Embryonic facial prominence (tissue), 1 donor: ENCODE data around the gene HSPA5.
A peak's percentile ranks its signal among the peaks of the same experiment; 100 is the strongest.
"Not testable (repeated sequence)": the region's sequence is repeated elsewhere in the genome, so short reads cannot be mapped to it uniquely, and the experiment has no call there.

Experiments
- DNase-seq: peaks from one replicate; pipeline ENCODE4 v3.0.0-alpha.2; 2016; ENCODE audit errors: extremely low spot score

HSPA5 gene

DNA sequence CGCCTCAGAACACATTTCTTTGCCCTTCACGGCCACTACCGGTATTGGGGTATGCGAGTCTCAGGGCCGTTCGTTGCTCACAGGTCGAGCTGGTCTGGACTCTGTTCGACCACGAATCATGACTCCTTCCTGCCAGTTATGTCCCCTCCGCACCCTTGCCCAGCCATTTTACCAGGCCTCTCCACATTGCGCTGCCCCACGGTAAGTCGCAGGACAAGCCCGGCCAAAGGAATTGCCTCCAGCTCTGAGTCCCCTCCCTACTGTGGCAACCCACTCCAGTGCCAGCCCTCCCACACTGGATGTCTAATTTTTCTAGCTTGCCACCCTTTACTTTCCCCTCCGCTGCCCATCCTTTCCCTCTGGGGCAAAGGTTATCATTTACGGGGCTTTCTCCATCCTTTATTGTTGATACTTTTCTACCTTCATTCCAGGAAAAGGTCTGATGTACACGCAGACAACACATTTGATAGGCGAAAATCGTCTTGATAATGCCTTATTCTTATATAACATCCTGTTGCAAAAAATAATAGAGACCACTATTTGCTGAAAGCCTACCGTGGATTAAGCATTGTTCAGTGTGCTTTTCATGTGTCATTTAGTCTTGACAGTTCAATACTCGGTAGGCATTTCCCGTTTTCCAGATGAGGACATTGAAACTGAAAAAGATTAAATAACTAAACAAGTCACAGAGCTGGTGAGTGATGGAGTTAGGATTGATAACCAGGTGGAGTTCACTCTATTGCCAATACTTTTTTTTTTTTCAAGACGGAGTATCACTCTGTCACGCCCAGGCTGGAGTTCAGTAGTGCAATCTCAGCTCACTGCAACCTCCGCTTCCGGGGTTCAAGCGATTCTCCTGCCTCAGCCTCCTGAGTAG lies 958 bp upstream of the HSPA5 start:
- no peak for DNase-seq

DNA sequence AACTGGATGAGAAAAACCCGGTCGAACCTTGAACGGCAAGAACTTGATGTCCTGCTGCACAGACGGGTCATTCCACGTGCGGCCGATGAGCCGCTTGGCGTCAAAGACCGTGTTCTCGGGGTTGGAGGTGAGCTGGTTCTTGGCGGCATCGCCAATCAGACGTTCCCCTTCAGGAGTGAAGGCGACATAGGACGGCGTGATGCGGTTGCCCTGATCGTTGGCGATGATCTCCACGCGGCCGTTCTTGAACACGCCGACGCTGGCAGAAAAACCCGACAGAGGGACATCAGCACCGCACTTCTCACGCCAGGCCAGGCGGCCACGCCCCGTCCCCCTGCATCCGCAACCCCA lies 519 bp downstream of the HSPA5 start:
- no peak for DNase-seq

DNA sequence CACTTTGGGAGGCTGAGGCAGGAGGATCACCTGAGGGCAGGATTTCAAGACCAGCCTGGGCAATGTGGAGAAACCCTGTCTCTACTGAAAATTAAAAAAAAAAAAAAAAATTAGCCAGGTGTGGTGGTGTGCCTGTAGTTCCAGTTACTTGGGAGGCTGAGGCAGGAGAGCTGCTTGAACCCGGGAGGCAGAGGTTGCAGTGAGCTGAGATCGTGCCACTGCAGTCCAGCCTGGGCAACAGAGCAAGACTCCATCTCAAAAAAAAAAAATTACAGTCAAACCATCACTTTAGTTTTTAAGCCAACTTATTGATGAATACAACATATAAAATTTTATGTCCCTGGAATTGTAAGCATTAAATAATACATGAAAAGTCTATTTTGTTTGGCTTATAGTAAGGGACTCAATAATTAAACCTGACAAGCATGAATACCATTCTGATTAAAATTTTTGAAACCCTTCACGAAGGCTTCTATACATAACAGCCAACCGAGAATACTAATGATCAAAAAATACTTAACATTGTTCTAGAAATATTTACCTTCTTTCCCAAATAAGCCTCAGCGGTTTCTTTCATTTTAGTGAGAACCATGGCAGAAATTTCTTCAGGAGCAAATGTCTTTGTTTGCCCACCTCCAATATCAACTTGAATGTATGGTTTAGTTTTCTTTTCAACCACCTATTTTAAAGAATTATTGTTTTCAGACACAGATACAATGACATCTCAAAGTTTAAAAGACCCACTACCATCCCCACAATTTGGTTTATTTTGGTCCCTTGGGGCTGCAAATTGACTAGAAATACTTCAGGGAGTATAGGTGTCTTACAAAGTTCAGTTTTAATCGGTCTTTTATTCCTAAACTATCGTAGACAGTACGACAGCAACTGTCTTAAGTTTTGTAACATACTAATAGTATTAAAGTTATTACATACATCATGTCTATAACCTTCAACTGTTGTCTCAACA lies 1.2 kb downstream of the HSPA5 start:
- DNase-seq: no peak

DNA sequence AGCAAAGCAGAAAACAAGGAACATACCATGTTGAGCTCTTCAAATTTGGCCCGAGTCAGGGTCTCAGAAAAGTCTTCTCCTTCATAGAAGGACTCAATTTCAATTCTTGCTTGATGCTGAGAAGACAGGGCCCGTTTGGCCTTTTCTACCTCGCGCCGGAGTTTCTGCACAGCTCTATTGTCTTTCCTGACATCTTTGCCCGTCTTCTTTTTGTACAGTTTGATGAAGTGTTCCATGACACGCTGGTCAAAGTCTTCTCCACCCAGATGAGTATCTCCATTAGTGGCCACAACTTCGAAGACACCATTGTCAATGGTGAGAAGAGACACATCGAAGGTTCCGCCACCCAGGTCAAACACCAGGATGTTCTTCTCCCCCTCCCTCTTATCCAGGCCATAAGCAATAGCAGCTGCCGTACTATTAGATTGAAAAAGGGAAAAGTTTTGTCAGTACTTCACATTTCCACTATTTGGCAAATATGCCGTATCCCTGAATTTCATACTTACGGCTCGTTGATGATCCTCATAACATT lies 2.2 kb downstream of the HSPA5 start:
- no peak for DNase-seq

DNA sequence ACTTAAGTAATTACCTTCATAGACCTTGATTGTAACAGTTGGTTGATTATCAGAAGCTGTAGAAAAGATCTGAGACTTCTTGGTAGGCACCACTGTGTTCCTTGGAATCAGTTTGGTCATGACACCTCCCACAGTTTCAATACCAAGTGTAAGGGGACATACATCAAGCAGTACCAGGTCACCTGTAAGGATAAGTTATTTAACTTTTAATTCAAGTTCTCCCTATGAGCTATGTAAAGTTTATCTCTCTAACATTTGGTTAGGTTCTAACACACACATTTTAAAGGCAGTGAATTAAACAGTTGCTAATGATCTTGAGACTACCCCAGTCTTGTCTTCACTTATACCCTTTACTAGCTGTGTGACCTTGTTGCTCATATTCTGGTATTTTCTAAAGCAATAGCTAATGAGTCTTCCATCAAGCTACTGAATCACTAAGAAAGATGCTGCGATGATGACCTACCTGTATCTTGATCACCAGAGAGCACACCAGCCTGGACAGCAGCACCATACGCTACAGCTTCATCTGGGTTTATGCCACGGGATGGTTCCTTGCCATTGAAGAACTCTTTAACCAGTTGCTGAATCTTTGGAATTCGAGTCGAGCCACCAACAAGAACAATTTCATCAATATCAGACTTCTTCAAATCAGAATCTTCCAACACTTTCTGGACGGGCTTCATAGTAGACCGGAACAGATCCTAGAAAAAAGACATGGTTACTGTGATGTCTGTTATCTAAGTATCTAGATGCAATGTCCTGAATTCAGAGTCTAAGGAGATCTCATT lies 2.8 kb downstream of the HSPA5 start:
- DNase-seq: no peak

DNA sequence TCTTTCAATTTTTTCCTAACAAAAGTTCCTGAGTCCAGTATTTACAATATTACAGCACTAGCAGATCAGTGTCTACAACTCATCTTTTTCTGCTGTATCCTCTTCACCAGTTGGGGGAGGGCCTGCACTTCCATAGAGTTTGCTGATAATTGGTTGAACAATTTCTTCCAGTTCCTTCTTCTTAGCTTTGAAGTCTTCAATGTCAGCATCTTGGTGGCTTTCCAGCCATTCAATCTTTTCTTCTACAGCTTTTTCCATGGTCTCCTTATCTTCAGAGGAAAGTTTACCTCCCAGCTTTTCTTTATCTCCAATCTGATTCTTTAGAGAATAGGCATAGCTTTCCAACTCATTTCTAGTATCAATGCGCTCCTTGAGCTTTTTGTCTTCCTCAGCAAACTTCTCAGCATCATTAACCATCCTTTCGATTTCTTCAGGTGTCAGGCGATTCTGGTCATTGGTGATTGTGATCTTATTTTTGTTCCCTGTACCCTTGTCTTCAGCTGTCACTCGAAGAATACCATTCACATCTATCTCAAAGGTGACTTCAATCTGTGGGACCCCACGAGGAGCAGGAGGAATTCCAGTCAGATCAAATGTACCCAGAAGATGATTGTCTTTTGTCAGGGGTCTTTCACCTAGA lies 4.5 kb downstream of the HSPA5 start:
- not testable (repeated sequence) for DNase-seq

DNA sequence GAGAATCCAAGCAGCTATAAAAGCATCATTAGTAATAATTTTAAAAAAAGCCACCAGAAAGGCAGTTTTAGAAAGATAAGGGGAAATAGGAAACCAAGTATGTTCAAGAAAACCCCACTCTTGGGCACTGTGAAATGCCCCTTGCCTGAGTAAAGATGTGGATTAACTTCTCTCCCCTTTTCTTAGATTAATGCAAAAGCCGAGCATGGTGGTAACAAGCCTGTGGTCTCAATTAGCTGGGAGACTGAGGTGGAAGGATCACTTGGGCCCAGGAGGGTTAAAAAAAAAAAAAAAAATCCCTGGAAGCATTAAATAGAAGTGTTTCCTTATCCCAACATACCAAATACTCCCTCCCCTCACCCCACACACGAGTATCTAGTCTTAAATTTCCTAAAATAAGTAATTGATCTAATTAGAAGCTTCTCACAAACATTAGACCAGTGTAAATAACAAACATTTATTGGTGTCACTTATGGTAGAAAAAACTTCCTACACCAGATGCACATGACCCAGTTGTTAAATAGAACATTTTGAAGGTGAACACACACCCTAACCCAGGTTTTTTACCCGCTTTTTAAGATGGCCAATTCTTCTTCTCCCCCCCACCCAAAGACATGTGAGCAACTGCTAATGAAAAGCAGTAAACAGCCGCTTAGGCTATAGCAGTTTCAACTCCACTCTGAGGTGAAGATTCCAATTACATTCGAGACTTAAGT lies 5.2 kb downstream of the HSPA5 start:
- no peak for DNase-seq

DNA sequence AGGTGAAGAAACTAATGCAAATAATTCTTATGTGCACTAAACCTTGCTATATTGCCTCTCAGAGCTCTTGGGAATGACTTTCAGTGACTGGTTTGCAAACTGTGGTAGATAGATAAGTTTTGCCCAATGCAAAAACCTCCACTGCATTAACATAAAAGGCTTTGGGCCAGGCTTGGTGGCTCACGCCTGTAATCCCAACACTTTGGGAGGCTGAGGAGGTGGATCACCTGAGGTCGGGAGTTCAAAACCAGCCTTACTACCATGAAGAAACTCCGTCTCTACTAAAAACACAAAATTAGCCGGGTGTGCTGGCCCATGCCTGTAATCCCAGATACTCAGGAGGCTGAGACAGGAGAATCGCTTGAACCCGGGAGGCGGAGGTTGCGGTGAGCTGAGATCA lies 7.0 kb downstream of the HSPA5 start:
- not testable (repeated sequence) for DNase-seq

DNA sequence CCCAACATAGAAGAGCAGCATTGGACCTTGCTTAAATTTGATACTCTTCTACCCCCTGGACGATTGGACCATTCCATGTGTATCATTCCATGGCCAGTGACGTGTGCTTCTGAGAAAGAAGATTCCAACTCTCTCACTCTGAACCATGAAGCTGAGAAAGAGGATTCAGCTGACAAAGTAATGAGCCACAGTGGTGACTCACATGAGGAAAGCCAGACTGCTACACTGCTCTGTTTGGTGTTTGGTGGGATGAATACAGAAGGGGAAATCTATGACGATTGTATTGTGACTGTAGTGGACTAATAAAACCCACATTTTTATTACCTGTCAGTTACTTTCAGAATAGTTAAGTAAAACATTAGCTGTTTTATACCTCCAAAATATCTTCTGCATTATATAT lies 7.5 kb downstream of the HSPA5 start:
- DNase-seq: no peak

DNA sequence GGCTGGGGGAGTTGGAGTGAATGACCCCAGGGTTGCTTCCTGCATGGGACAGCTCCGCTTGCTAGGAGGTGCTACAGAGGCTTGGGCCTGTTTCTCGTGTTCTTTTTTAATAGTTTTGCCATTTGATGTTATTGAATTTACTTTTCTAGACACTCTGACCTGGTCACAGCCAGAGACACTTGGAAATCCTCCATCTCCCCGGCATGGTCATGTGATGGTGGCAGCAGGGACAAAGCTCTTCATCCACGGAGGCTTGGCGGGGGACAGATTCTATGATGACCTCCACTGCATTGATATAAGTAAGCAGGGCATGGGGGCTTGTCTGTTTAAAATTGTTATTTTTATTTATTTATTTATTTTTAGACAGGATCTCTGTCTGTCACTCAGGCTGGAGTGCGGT lies 13.4 kb downstream of the HSPA5 start:
- no peak for DNase-seq

DNA sequence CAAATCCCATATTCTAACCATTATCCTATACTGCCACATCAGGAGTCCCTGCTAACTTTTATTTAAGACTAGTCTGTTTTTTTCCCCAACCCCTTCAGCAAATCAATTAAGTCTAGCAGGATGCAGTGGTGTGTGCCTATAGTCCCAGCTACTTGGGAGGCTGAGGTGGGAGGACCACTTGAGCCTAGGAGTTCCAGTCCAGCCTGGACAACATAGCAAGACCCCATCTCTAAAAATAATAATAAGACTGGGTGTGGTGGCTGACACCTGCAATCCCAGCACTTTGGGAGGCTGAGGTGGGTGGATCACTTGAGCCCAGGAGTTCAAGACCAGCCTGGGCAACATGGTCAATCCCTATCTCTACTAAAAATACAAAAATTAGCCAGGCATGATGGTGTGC lies 16.3 kb downstream of the HSPA5 start:
- not testable (repeated sequence) for DNase-seq

DNA sequence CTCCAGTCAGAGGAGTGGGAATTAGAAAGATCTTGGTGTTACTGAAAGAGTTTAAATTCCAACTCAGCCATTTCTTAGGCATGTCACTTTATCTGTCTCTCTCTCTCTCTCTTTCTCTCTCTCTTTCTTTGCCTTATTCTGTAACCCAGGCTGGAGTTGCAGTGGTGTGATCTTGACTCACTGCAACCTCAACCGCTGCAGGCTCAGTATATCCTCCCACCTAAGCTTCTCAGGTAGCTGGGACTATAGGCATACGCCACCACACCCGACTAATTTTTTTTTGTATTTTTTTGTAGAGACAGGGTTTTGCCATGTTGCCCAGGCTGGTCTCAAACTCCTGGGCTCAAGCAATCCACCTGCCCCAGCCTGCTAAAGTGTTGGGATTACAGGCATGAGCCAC lies 22.5 kb downstream of the HSPA5 start:
- DNase-seq: no peak

DNA sequence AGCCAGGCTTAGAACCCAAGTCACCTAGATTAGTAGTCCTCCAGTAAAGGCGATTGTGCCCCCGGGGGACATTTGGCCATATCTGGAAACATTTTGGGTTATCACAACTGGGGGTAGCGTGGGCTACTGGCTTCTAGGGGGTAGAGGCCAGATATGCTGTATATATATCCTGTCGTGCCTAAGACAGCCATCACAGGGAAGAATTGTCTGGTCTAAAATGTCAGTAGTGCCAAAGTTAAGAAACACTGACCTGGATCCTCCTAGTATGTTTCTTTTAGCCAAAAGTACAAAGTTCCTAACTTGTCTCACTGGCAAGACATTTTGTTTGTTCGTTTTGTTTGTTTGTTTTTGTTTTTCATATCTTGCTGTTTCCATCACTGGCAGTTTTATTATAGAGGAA lies 27.0 kb downstream of the HSPA5 start:
- no peak for DNase-seq

DNA sequence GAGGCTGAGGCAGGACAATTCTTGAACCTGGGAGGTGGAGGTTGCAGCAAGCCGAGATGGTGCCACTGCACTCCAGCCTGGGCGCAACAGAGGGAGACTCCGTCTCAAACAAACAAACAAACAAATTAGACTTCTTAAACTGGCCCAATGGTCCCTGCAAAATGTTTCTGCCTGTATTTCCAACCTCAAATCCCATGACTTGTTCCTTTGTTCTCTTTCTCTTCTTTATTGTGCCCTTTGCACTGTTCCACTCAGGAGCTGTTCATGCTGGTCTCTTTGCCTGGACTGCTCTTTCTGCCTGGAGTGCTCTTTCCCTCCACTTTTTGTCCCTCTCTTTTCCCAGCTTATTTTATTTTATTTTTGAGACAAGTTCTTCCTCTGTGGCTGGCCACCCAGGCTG lies 36.7 kb downstream of the HSPA5 start:
- DNase-seq: no peak

DNA sequence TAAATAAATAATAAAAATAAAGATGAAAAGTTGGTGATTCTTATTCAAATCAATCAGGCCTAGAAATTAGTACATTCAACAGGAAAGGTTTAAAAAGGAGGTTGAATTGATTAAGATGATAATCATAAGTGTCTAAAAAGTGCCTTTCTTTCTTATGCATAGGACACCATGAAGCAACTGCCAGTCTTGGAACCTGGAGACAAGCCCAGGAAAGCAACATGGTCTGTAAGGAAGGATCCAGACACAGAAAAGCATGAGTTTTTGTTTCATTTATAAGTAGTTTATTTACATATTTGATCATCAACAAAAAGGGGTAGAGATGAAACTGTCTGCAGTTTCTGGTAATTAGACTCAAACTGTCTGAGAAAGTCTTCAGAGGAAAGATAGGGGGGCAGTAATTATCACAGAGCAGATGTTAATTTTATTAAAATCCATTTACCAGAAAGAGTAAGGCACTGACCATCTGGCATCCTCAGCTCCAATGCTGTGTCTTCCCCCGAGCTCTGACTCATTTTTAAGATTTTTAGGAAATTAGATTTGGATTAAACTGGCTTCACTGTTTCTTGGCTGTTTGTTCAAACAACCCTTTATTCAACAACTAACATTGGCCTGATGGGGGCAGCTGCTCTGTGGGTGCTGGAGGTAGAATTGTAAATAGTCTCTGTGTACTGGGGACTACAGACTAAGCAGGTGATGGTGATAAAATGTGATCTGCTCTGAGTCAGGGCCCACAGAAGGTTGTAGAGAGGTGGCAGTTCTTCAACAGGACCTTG lies 38.1 kb downstream of the HSPA5 start:
- DNase-seq: no peak

DNA sequence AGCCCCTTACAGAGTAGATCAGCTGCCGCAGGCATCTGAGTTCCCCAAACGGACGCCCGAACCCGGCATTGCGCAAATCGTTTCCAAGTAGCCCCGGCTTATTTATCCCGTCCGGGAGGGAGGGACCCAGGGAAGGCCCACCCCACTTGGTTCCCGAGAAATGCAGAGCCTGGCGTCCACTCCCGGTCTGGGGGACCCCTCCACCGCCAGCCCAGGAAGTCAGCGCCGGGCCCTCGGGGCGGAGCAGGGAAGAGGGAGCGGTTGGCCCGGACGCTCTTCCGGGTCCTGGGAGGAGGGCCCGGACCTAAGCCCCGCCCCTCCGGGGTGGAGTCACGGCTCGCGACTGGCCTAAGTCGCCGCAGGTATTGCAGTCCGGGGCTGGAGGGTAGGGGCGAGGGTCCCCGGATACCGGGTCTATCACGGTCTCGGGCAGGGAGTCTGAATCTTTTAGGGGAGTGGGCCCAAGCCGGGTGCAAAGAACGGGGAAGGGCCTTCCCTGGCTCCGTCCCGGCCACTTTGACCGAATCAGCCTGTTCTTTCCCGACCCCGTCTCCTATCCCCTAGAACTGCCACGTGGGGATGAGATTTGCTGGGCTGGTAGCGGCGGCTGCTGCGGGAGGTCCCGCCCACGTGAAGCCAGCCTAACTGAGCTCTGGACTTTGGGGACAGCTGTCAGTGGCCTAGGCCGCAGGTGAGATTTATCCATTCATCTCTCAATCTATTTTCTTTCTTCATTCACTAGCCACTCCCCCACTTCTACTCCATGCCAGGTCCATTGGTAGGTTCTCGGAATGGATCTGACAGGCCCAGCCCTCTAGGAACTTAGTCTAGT lies 40.7 kb downstream of the HSPA5 start, which contains the start of gene RABEPK:
RABEPK (plus strand) TSS at position 327 of the 832 bp plus-strand sequence. CDS start 2,472 bp downstream, outside the sequence.
- DNase-seq: peak; percentile 78

DNA sequence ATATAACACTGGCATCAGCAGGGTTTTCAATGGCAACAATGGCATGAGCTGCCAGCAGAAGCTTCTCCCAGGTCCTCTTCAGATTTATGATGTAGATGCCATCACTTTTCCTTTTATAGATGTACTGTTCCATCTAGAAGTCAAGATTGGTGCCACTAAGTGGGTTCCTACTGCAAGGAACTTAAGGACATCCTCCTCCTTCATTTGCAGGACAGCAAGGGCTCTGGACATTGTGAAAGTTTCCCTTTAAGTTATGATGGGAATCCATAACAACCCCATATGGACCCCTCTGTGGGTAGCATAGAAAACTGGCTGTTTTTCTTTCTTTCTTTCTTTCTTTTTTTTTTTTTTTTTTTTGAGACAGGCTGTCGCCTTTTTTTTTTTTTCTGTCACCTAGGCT lies 45.6 kb downstream of the HSPA5 start:
- DNase-seq: not testable (repeated sequence)

DNA sequence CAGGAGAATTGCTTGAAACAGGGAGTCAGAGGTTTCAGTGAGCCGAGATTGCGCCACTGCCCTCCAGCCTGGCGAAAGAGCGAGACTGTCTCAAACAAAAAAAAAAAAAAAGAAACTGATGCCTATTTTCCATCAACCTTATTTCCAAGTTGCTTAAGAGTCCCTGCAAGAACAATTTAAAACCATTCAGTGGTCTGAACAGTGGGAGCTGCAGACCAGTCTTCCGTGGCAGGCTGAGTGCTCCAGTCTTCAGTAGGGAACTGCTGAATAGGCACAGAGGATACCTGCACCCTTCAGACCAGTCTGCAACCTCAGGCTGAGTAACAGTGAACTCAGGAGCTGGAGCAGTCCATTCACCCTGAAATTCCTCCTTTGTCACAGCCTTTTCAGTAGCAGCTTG lies 46.7 kb downstream of the HSPA5 start:
- not testable (repeated sequence) for DNase-seq

DNA sequence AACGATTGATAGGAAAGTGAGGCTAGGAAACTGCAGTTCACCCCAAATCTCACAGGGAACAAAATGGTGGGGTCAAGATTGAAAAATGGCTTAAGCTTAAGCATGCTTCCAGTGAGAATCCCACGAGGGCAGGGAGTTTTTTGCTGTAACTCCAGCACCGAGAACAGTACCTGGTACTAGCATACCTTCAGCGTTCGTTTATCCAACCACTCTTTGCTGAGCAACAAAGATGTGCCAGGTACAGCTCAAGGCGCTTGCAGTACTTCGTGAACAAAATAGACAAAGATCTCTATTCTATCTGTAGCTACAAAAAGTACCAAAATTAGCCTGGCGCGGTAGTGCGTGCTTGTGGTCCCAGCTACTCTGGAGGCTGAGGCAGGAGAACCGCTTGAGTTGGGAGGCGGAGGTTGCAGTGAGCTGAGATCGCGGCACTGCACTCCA lies 50.8 kb downstream of the HSPA5 start:
- no peak for DNase-seq
